ENCODE measurements around the gene HGF. TPM values are rescaled to one million over a fixed set of nuclear protein-coding genes. Genes with fewer than 3 reads are reported as not detected.
A peak's percentile ranks its signal among the peaks of the same experiment; 100 is the strongest.

Gene HGF
- total RNA-seq, 1 donor from 2014 or later = 0.22 TPM

DNA sequence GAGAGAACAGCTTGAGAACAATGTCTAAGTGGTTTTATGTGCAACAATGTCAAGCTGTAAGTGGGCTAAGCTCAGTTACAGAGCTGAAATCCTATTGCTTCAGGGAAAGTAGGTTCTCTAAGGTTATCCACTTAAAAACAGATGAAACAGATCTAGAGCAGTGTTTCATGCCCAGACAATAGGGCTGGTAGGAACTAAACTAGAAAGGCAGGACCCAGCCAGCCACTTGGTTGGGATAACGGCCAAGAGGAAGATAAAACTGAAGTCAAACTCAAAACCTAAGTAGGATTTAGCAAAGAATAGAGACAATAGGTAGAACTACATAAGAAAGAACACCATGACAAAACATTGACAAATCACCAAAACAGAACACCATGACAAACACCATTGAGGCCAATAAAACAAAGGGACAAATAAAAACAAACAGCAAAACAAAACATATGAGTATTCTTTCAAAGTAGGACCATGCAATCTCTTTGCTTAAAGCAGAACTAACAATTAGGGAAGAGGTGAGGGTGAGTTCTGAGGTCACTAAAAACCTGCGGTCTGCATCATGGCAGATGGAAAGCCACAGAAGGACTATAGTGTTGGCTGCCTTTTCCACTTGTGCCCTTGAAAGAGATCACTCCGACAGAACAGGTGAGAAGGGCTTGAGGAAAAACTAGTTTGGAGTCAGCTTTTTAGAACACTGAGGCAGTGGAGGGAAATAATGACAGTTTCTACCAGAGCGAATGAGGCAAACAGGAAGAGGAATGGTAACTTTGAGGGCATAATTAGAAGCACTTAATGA lies 81.0 kb downstream of the HGF start:
- Histone ChIP-seq H3K9ac (no peak overlapping the region), H3K36me3 (no peaks in the 10 kb centered on the region), H3K4me2 (no peak overlapping the region), H3K4me1 (peaks cover 24% of the 10 kb centered on the region), H3F3A (ENCODE audit: low read depth) (peaks cover 17% of the 10 kb centered on the region), H3K27me3 (no peaks in the 10 kb centered on the region), H3K27ac (no peak overlapping the region), H3K9me3 (ENCODE audit: low read depth) (no peaks in the 10 kb centered on the region), H4K20me1 (ENCODE audit: low read depth) (no peaks in the 10 kb centered on the region), H3K79me2 (ENCODE audit: low read depth) (no peaks in the 10 kb centered on the region), H2AFZ (replicated peaks) (no peak overlapping the region), H3K4me3 (no peak overlapping the region)
- Mint-ChIP-seq H3K36me3 (no peaks in the 10 kb centered on the region), H3K27ac (no peak overlapping the region), H3K27me3 (ENCODE audit: insufficient read depth, low read depth) (no peaks in the 10 kb centered on the region), H3K4me3 (no peak overlapping the region), H3K4me1 (peaks cover 29% of the 10 kb centered on the region), H3K9me3 (no peaks in the 10 kb centered on the region)
- TF ChIP-seq EZH2phosphoT487 (IDR thresholded peaks at IDR 0.05) (peak; percentile 33), EZH2 (IDR thresholded peaks at IDR 0.05) (no peak)
- TF ChIP-seq, protein P1, sequence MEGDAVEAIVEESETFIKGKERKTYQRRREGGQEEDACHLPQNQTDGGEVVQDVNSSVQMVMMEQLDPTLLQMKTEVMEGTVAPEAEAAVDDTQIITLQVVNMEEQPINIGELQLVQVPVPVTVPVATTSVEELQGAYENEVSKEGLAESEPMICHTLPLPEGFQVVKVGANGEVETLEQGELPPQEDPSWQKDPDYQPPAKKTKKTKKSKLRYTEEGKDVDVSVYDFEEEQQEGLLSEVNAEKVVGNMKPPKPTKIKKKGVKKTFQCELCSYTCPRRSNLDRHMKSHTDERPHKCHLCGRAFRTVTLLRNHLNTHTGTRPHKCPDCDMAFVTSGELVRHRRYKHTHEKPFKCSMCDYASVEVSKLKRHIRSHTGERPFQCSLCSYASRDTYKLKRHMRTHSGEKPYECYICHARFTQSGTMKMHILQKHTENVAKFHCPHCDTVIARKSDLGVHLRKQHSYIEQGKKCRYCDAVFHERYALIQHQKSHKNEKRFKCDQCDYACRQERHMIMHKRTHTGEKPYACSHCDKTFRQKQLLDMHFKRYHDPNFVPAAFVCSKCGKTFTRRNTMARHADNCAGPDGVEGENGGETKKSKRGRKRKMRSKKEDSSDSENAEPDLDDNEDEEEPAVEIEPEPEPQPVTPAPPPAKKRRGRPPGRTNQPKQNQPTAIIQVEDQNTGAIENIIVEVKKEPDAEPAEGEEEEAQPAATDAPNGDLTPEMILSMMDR (IDR thresholded peaks at IDR 0.05) = no peak
- peak; percentile 20 for DNase-seq (ENCODE audit: low spot score)

- Mint-ChIP-seq H3K4me3 (no peak overlapping the region), H3K27me3 (ENCODE audit: insufficient read depth, low read depth) (no peaks in the 10 kb centered on the region), H3K36me3 (no peaks in the 10 kb centered on the region), H3K9me3 (no peaks in the 10 kb centered on the region), H3K27ac (no peak overlapping the region), H3K4me1 (peaks cover 29% of the 10 kb centered on the region)
- Histone ChIP-seq H3K27ac (no peak overlapping the region), H3K4me1 (peaks cover 24% of the 10 kb centered on the region), H3K9ac (no peak overlapping the region), H3K79me2 (ENCODE audit: low read depth) (no peaks in the 10 kb centered on the region), H3K4me2 (no peak overlapping the region), H2AFZ (replicated peaks) (no peak overlapping the region), H3F3A (ENCODE audit: low read depth) (peaks cover 17% of the 10 kb centered on the region), H4K20me1 (ENCODE audit: low read depth) (no peaks in the 10 kb centered on the region), H3K36me3 (no peaks in the 10 kb centered on the region), H3K27me3 (no peaks in the 10 kb centered on the region), H3K4me3 (no peak overlapping the region), H3K9me3 (ENCODE audit: low read depth) (no peaks in the 10 kb centered on the region)
- TF ChIP-seq EZH2 (IDR thresholded peaks at IDR 0.05) = no peak
- no peak for TF ChIP-seq EZH2phosphoT487 (IDR thresholded peaks at IDR 0.05)
- TF ChIP-seq, protein P1 (IDR thresholded peaks at IDR 0.05) = no peak
- no peak for DNase-seq (ENCODE audit: low spot score)
Measured at GRCh38 chr7:81687062-81687461, 82.8 kb downstream of the HGF start.

- Histone ChIP-seq H3K9ac (no peak overlapping the region), H2AFZ (replicated peaks) (peak overlapping the region; percentile 40)
- H3K9me3 Mint-ChIP-seq = no peaks in the 10 kb centered on the region
Measured at GRCh38 chr7:81685270-81685868, 84.5 kb downstream of the HGF start.

More at GRCh38 chr7:81685270-81685868, 84.5 kb downstream of the HGF start:
- no peak for DNase-seq (ENCODE audit: low spot score)
- peaks cover 17% of the 10 kb centered on the region for H3F3A ChIP-seq (ENCODE audit: low read depth)
- no peak for TF ChIP-seq EZH2 (IDR thresholded peaks at IDR 0.05)
- no peak for TF ChIP-seq EZH2phosphoT487 (IDR thresholded peaks at IDR 0.05)
- TF ChIP-seq, protein P1 (IDR thresholded peaks at IDR 0.05) = no peak
- no peaks in the 10 kb centered on the region for H3K9me3 ChIP-seq (ENCODE audit: low read depth)
- H3K27me3 ChIP-seq = no peaks in the 10 kb centered on the region
- H3K4me3 ChIP-seq = no peak overlapping the region
- H3K4me1 ChIP-seq = peaks cover 22% of the 10 kb centered on the region
- H4K20me1 ChIP-seq (ENCODE audit: low read depth) = no peaks in the 10 kb centered on the region
- no peaks in the 10 kb centered on the region for H3K36me3 Mint-ChIP-seq
- H3K27me3 Mint-ChIP-seq (ENCODE audit: insufficient read depth, low read depth) = no peaks in the 10 kb centered on the region
- H3K27ac ChIP-seq = no peak overlapping the region
- H3K4me1 Mint-ChIP-seq = peaks cover 26% of the 10 kb centered on the region
- no peak overlapping the region for H3K4me3 Mint-ChIP-seq
- H3K36me3 ChIP-seq = no peaks in the 10 kb centered on the region
- no peaks in the 10 kb centered on the region for H3K79me2 ChIP-seq (ENCODE audit: low read depth)
- peak overlapping the region; percentile 4 for H3K27ac Mint-ChIP-seq
- H3K4me2 ChIP-seq = no peak overlapping the region

Measured in neural progenitor cell (in vitro differentiated cells).